Amniotic epithelial cell (primary cell): ENCODE data around the gene PDE7B.

ENCODE experiments used
- DNase-seq: peaks from one replicate; pipeline ENCODE4 v3.0.0-alpha.2; 2010; ENCODE audit warnings: low read depth

The PDE7B gene

GRCh38 chr6:136149311-136149710 lies 297.8 kb downstream of the PDE7B start:
- DNase-seq = no peak

GRCh38 chr6:136150961-136151360 lies 299.5 kb downstream of the PDE7B start:
- no peak for DNase-seq

GRCh38 chr6:136153707-136154375 lies 302.3 kb downstream of the PDE7B start:
- DNase-seq = no peak

GRCh38 chr6:136155191-136155590 lies 303.7 kb downstream of the PDE7B start:
- no peak for DNase-seq

GRCh38 chr6:136157743-136158142 lies 306.2 kb downstream of the PDE7B start:
- no peak for DNase-seq

GRCh38 chr6:136158387-136158821 lies 306.9 kb downstream of the PDE7B start:
- DNase-seq = peak; percentile 78

- no peak for DNase-seq
Observed at GRCh38 chr6:136158971-136159370, 307.5 kb downstream of the PDE7B start.

GRCh38 chr6:136160250-136160649 lies 308.7 kb downstream of the PDE7B start:
- DNase-seq = no peak

- DNase-seq = peak; percentile 56
Observed at GRCh38 chr6:136161950-136162349, 310.4 kb downstream of the PDE7B start.

GRCh38 chr6:136163260-136163659 lies 311.8 kb downstream of the PDE7B start:
- no peak for DNase-seq

- no peak for DNase-seq
Observed at GRCh38 chr6:136166815-136167214, 315.3 kb downstream of the PDE7B start.

GRCh38 chr6:136169394-136170148 lies 318.1 kb downstream of the PDE7B start:
- DNase-seq = no peak

GRCh38 chr6:136171231-136171630 lies 319.7 kb downstream of the PDE7B start:
- peak; percentile 32 for DNase-seq

- DNase-seq = peak; percentile 67
Observed at GRCh38 chr6:136173519-136174507, 322.3 kb downstream of the PDE7B start.

- DNase-seq = no peak
Observed at GRCh38 chr6:136174510-136174909, 323.0 kb downstream of the PDE7B start.

- DNase-seq = no peak
Observed at GRCh38 chr6:136175873-136176272, 324.4 kb downstream of the PDE7B start.

GRCh38 chr6:136178749-136179148 lies 327.2 kb downstream of the PDE7B start:
- DNase-seq = no peak

GRCh38 chr6:136180704-136181511 lies 329.4 kb downstream of the PDE7B start:
- DNase-seq = peak; percentile 44

GRCh38 chr6:136181512-136181833 lies 330.0 kb downstream of the PDE7B start:
- no peak for DNase-seq

- DNase-seq = no peak
Observed at GRCh38 chr6:136181861-136182260, 330.4 kb downstream of the PDE7B start.

GRCh38 chr6:136184738-136185137 lies 333.2 kb downstream of the PDE7B start:
- DNase-seq = no peak

GRCh38 chr6:136186363-136186762 lies 334.9 kb downstream of the PDE7B start:
- DNase-seq = no peak
